H1 (cell line): Measurements from ENCODE around the gene EIF4E3.

Experiments used
- ASH2L ChIP-seq: fragments of 200-600, 300-600 bp; sonication (generic); IDR thresholded peaks from one replicate; pipeline ENCODE4 v1.7.1; 2017; ENCODE audit warnings: low read length
- CEBPB ChIP-seq: IDR thresholded peaks from 2 replicates; pipeline ENCODE4 v1.6.1; 2012; ENCODE audit warnings: low read depth, low read length
- EGR1 ChIP-seq: IDR thresholded peaks from 2 replicates; pipeline ENCODE4 v1.6.1; 2011; ENCODE audit warnings: low read depth, low read length, borderline replicate concordance
- EP300 ChIP-seq, 2 experiments: IDR thresholded peaks; 1 replicate in 1 of 2; 2 replicates in 1 of 2; pipeline ENCODE4 v1.6.1; 2011 to 2012; ENCODE audit warnings: low read depth in 2 of 2, low read length in 2 of 2, mild to moderate bottlenecking in 2 of 2, borderline replicate concordance in 1 of 2, inconsistent platforms in 1 of 2, moderate library complexity in 1 of 2
- JUN ChIP-seq: IDR thresholded peaks from 2 replicates; pipeline ENCODE4 v1.6.1; 2011; ENCODE audit warnings: low read depth, mild to moderate bottlenecking, improper control_type of control experiment, low read length
- JUND ChIP-seq: IDR thresholded peaks from 2 replicates; pipeline ENCODE4 v1.6.1; 2011; ENCODE audit warnings: mild to moderate bottlenecking, improper control_type of control experiment, low read length
- POLR2A ChIP-seq, 2 experiments: IDR thresholded peaks; 1 replicate in 1 of 2; 2 replicates in 1 of 2; pipeline ENCODE4 v1.6.1; 2011; ENCODE audit warnings: low read depth in 2 of 2, low read length in 2 of 2, mild to moderate bottlenecking in 2 of 2; ENCODE audit errors: control extremely low read depth in 1 of 2
- RAD21 ChIP-seq, 2 experiments: IDR thresholded peaks in 1 of 2; conservative IDR thresholded peaks in 1 of 2; 2 replicates each; pipeline ENCODE4 v1.6.1; 2011; ENCODE audit warnings: low read depth in 2 of 2, low read length in 2 of 2, improper control_type of control experiment in 1 of 2, inconsistent platforms in 1 of 2, mild to moderate bottlenecking in 1 of 2, moderate library complexity in 1 of 2
- SIN3A ChIP-seq, 2 experiments: IDR thresholded peaks in 1 of 2; conservative IDR thresholded peaks in 1 of 2; 2 replicates each; pipeline ENCODE4 v1.6.1; 2011 to 2012; ENCODE audit warnings: low read length in 2 of 2, improper control_type of control experiment in 1 of 2, low read depth in 1 of 2, mild to moderate bottlenecking in 1 of 2
- SP1 ChIP-seq: IDR thresholded peaks from 2 replicates; pipeline ENCODE4 v1.6.1; 2011; ENCODE audit warnings: low read depth, low read length
- SRF ChIP-seq: IDR thresholded peaks from 2 replicates; pipeline ENCODE4 v1.6.1; 2011; ENCODE audit warnings: mild to moderate bottlenecking, low read depth, low read length, moderate library complexity
- TAF7 ChIP-seq: optimal IDR thresholded peaks from 2 replicates; pipeline ENCODE3; 2011; ENCODE audit warnings: low read depth, mild to moderate bottlenecking, inconsistent platforms, low read length, moderate library complexity, borderline replicate concordance
- TF ChIP-seq, protein P1 (sequence below), 3 experiments: IDR thresholded peaks; 1 replicate in 2 of 3; 2 replicates in 1 of 3; pipeline versions ENCODE4 v1.5.1 to v1.6.1; 2011; ENCODE audit warnings: low read length in 3 of 3, mild to moderate bottlenecking in 3 of 3, inconsistent platforms in 2 of 3, low read depth in 1 of 3, moderate library complexity in 1 of 3; ENCODE audit not compliant: insufficient read depth in 1 of 3; ENCODE audit errors: control extremely low read depth in 1 of 3
- TF ChIP-seq, protein P2 (sequence below): IDR thresholded peaks from 2 replicates; pipeline ENCODE4 v1.6.1; 2012; ENCODE audit warnings: inconsistent platforms

DNA sequence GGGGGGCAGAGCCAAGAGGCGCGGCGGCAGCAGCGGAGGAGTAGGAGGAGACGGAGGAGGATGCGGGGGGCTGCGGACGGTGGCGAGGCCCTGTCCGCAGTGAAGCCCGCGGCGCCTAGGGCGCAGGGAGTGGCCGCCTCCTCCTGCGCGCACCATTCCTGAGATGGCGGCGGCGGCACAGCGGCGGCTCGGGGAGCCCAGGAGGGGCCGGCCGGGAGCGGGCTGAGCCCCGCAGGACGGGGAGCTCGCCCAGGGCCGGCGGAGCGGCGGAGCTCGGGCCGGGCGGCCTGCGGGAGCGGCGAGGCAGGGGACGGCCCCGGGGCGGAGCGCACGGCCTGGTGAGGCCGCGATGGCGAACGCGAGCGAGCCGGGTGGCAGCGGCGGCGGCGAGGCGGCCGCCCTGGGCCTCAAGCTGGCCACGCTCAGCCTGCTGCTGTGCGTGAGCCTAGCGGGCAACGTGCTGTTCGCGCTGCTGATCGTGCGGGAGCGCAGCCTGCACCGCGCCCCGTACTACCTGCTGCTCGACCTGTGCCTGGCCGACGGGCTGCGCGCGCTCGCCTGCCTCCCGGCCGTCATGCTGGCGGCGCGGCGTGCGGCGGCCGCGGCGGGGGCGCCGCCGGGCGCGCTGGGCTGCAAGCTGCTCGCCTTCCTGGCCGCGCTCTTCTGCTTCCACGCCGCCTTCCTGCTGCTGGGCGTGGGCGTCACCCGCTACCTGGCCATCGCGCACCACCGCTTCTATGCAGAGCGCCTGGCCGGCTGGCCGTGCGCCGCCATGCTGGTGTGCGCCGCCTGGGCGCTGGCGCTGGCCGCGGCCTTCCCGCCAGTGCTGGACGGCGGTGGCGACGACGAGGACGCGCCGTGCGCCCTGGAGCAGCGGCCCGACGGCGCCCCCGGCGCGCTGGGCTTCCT is 28.8 kb upstream of the EIF4E3 start, which contains the start of gene GPR27:
- TF ChIP-seq EP300 (IDR thresholded peaks at IDR 0.05; ENCODE audit: borderline replicate concordance in 1 of 2, low read depth in 2 of 2, low read length in 2 of 2) (no peak), SIN3A (conservative IDR thresholded peaks at IDR 0.05 in 1 of 2, IDR thresholded peaks at IDR 0.05 in 1 of 2; ENCODE audit: low read depth in 1 of 2, low read length in 2 of 2) (no peak), EGR1 (0 out of 2 replicates have a peak, but pooled peaks have one; percentile 21), SP1 (no peak), JUND (no peak), CEBPB (no peak), ASH2L (no peak), POLR2A (IDR thresholded peaks at IDR 0.05; ENCODE audit: control extremely low read depth in 1 of 2, low read depth in 2 of 2, low read length in 2 of 2) (no peak; a peak in 2 of 3 replicates), SRF (no peak), JUN (no peak), RAD21 (IDR thresholded peaks at IDR 0.05 in 1 of 2, conservative IDR thresholded peaks at IDR 0.05 in 1 of 2; ENCODE audit: low read depth in 2 of 2, low read length in 2 of 2) (no peak), TAF7 (no peak)
- TF ChIP-seq, protein P1, sequence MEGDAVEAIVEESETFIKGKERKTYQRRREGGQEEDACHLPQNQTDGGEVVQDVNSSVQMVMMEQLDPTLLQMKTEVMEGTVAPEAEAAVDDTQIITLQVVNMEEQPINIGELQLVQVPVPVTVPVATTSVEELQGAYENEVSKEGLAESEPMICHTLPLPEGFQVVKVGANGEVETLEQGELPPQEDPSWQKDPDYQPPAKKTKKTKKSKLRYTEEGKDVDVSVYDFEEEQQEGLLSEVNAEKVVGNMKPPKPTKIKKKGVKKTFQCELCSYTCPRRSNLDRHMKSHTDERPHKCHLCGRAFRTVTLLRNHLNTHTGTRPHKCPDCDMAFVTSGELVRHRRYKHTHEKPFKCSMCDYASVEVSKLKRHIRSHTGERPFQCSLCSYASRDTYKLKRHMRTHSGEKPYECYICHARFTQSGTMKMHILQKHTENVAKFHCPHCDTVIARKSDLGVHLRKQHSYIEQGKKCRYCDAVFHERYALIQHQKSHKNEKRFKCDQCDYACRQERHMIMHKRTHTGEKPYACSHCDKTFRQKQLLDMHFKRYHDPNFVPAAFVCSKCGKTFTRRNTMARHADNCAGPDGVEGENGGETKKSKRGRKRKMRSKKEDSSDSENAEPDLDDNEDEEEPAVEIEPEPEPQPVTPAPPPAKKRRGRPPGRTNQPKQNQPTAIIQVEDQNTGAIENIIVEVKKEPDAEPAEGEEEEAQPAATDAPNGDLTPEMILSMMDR (IDR thresholded peaks at IDR 0.05; ENCODE audit: control extremely low read depth in 1 of 3, insufficient read depth in 1 of 3, low read depth in 1 of 3, low read length in 3 of 3), result no peak
- TF ChIP-seq, protein P2, sequence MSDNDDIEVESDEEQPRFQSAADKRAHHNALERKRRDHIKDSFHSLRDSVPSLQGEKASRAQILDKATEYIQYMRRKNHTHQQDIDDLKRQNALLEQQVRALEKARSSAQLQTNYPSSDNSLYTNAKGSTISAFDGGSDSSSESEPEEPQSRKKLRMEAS, result peak; percentile 80; the same call in 1 of the 2 replicates
